HepG2 (cell line): ENCODE results near the gene SYNGAP1. TPM values are rescaled to one million over a fixed set of nuclear protein-coding genes. Genes with fewer than 3 reads are reported as not detected.

ENCODE experiments used
- CC2D1A ChIP-seq: sonication (generic); formaldehyde crosslinking; IDR thresholded peaks from 2 replicates; pipeline ENCODE4 v1.8.1; 2023; ENCODE audit warnings: mild to moderate bottlenecking, missing genetic modification reagents
- CREB1 ChIP-seq, 2 experiments: fragments of 450-650 bp in 1 of 2; IDR thresholded peaks; 2 replicates each; pipeline ENCODE4 v1.6.1; 2016 to 2017; ENCODE audit warnings: control low read depth in 1 of 2, mild to moderate bottlenecking in 1 of 2, missing compliant biosample characterization in 1 of 2, missing genetic modification characterization in 1 of 2
- EEA1 ChIP-seq: sonication (generic); formaldehyde crosslinking; IDR thresholded peaks from 2 replicates; pipeline ENCODE4 v1.5.1; 2020; ENCODE audit warnings: mild to moderate bottlenecking, missing genetic modification reagents, borderline replicate concordance
- FOXP1 ChIP-seq, 2 experiments: fragments of 450-650 bp in 1 of 2; IDR thresholded peaks; 2 replicates each; pipeline ENCODE4 v1.6.1; 2017 to 2018; ENCODE audit warnings: antibody characterized with exemption in 1 of 2
- KAT2B ChIP-seq: fragments of 150-350 bp; IDR thresholded peaks from 2 replicates; pipeline ENCODE4 v1.6.1; 2014; ENCODE audit warnings: low read depth, low read length, borderline replicate concordance
- KDM5A ChIP-seq: fragments of 200-600 bp; sonication (generic); IDR thresholded peaks from 2 replicates; pipeline ENCODE4 v1.7.0; 2018; ENCODE audit warnings: antibody characterized with exemption, mild to moderate bottlenecking, low read length, borderline replicate concordance
- MYNN ChIP-seq: sonication (generic); formaldehyde crosslinking; IDR thresholded peaks from 2 replicates; pipeline ENCODE4 v1.4.0; 2020; ENCODE audit warnings: mild to moderate bottlenecking, low read depth, missing genetic modification reagents
- NBN ChIP-seq: fragments of 450-650 bp; conservative IDR thresholded peaks from 2 replicates; pipeline ENCODE4 v1.6.1; 2017
- RARA ChIP-seq: IDR thresholded peaks from 2 replicates; pipeline ENCODE4 v1.6.1; 2016; ENCODE audit warnings: missing genetic modification reagents, missing compliant biosample characterization
- RBAK ChIP-seq: sonication (generic); formaldehyde crosslinking; IDR thresholded peaks from 2 replicates; pipeline ENCODE4 v1.5.1; 2020; ENCODE audit warnings: mild to moderate bottlenecking, missing genetic modification reagents
- REL ChIP-seq: sonication (generic); formaldehyde crosslinking; conservative IDR thresholded peaks from 2 replicates; pipeline ENCODE4 v1.8.0; 2022; ENCODE audit warnings: mild to moderate bottlenecking, missing genetic modification reagents, moderate library complexity
- SRSF1 ChIP-seq: fragments of 200-400 bp; formaldehyde crosslinking; optimal IDR thresholded peaks from 2 replicates; pipeline ENCODE3; 2017; ENCODE audit warnings: mild to moderate bottlenecking, low read depth, low read length, moderate library complexity
- TGIF2 ChIP-seq: IDR thresholded peaks from 2 replicates; pipeline ENCODE4 v1.6.1; 2016; ENCODE audit warnings: control low read depth, missing compliant biosample characterization
- TRAFD1 ChIP-seq: sonication (generic); formaldehyde crosslinking; IDR thresholded peaks from 2 replicates; pipeline ENCODE4 v1.5.1; 2020; ENCODE audit warnings: missing genetic modification reagents, mild to moderate bottlenecking, borderline replicate concordance
- ZNF225 ChIP-seq: sonication (generic); formaldehyde crosslinking; IDR thresholded peaks from 2 replicates; pipeline ENCODE4 v1.4.0; 2020; ENCODE audit warnings: mild to moderate bottlenecking, missing genetic modification reagents
- ZNF230 ChIP-seq: sonication (generic); formaldehyde crosslinking; IDR thresholded peaks from 2 replicates; pipeline ENCODE4 v1.4.0; 2020; ENCODE audit warnings: mild to moderate bottlenecking, missing genetic modification reagents
- ZNF83 ChIP-seq: sonication (generic); formaldehyde crosslinking; IDR thresholded peaks from 2 replicates; pipeline ENCODE4 v1.4.0; 2020; ENCODE audit warnings: missing genetic modification reagents, mild to moderate bottlenecking, borderline replicate concordance
- ZSCAN30 ChIP-seq: sonication (generic); formaldehyde crosslinking; IDR thresholded peaks from 2 replicates; pipeline ENCODE4 v1.5.0; 2020; ENCODE audit warnings: mild to moderate bottlenecking, missing genetic modification reagents
- polyA plus RNA-seq, 8 experiments: library from polyadenylated mRNA; depleted of rRNA in 3 of 8; stranded (reverse) in 7 of 8; unstranded in 1 of 8; fragments of >200 nt; fragmentation: Illumina TruSeq in 4 of 8; extraction: Trizol in 4 of 8; gene quantifications; 2 replicates each; pipeline versions ENCODE4 v1.2.1 to v1.2.3, GENCODE V29; 2011 to 2016; ENCODE audit warnings: low read depth in 4 of 8, missing spikeins in 1 of 8, mixed read lengths in 1 of 8; ENCODE audit not compliant: insufficient read depth in 1 of 8
- total RNA-seq, 5 experiments: library from RNA; depleted of rRNA; stranded (reverse); fragments of >200 nt; fragmentation: Illumina TruSeq; extraction: Trizol; gene quantifications; 2 replicates each; pipeline ENCODE4 v1.2.3, GENCODE V29; 2016; ENCODE audit warnings: low read depth in 1 of 5
- TF ChIP-seq, protein P1 (sequence below): sonication (generic); formaldehyde crosslinking; IDR thresholded peaks from one replicate; pipeline ENCODE4 v1.5.1; 2020; ENCODE audit warnings: mild to moderate bottlenecking, missing genetic modification reagents; ENCODE audit errors: not compliant biosample characterization

The SYNGAP1 gene
- total and polyA plus RNA-seq, 2 of the 13 experiments (the other 11 are each of a cell fraction or from before 2014, with no cell fraction given), result 0.75 to 1.1 TPM

DNA sequence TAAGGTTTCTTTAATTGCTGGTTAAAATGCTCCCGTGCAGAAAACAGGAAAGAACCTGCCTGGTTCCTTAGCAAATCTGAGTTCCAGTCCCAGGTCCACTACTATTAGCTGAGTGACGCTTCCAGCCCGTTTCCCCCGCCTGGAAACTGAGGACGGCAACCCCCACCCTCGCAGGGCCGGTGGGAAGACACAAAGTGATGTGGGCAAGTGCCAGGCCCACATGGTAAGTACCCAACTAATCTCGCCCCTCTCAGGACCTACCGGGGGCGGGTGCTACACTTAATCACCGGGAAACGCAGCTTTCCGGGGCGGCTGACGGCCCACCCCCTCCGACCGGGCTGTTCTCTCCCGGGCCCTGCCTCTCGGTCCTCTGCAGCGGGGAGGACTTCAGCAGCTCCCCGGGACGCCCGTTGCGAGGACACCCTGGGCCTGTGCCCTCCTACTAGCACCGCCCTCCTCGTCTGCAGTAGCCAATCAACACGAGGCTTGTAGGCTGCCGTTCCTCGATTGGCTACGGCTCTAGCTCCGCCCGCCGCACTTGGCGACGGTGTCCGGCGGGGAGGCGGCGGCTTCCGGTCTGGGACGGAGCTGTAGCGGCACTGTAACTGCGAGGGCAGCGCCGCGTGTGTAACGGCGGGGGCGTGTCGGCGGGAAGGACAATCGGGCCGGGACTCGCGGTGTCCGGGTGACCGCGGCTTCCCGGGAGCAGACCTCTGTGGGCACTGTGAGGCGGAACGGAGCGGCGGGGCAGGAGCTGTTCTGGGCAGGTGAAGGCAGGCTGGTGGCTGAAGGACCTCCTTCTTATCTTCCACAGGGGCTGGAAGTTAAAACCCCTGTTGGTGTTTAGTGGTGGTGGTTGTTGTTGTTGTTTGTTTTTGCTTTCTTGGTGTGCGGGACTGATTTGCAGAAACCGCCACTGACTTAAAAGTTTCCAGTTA lies 34.4 kb downstream of the SYNGAP1 start, which contains the start of gene ZBTB9 (continued):
- TF ChIP-seq TRAFD1 (CRISPR knock-in tag), result peak; percentile 86; the same call in 1 of the 2 replicates
- no peak for TF ChIP-seq ZSCAN30 (CRISPR knock-in tag)
- TF ChIP-seq CC2D1A (CRISPR knock-in tag), result no peak
- no peak for TF ChIP-seq NBN
- TF ChIP-seq, protein P1, sequence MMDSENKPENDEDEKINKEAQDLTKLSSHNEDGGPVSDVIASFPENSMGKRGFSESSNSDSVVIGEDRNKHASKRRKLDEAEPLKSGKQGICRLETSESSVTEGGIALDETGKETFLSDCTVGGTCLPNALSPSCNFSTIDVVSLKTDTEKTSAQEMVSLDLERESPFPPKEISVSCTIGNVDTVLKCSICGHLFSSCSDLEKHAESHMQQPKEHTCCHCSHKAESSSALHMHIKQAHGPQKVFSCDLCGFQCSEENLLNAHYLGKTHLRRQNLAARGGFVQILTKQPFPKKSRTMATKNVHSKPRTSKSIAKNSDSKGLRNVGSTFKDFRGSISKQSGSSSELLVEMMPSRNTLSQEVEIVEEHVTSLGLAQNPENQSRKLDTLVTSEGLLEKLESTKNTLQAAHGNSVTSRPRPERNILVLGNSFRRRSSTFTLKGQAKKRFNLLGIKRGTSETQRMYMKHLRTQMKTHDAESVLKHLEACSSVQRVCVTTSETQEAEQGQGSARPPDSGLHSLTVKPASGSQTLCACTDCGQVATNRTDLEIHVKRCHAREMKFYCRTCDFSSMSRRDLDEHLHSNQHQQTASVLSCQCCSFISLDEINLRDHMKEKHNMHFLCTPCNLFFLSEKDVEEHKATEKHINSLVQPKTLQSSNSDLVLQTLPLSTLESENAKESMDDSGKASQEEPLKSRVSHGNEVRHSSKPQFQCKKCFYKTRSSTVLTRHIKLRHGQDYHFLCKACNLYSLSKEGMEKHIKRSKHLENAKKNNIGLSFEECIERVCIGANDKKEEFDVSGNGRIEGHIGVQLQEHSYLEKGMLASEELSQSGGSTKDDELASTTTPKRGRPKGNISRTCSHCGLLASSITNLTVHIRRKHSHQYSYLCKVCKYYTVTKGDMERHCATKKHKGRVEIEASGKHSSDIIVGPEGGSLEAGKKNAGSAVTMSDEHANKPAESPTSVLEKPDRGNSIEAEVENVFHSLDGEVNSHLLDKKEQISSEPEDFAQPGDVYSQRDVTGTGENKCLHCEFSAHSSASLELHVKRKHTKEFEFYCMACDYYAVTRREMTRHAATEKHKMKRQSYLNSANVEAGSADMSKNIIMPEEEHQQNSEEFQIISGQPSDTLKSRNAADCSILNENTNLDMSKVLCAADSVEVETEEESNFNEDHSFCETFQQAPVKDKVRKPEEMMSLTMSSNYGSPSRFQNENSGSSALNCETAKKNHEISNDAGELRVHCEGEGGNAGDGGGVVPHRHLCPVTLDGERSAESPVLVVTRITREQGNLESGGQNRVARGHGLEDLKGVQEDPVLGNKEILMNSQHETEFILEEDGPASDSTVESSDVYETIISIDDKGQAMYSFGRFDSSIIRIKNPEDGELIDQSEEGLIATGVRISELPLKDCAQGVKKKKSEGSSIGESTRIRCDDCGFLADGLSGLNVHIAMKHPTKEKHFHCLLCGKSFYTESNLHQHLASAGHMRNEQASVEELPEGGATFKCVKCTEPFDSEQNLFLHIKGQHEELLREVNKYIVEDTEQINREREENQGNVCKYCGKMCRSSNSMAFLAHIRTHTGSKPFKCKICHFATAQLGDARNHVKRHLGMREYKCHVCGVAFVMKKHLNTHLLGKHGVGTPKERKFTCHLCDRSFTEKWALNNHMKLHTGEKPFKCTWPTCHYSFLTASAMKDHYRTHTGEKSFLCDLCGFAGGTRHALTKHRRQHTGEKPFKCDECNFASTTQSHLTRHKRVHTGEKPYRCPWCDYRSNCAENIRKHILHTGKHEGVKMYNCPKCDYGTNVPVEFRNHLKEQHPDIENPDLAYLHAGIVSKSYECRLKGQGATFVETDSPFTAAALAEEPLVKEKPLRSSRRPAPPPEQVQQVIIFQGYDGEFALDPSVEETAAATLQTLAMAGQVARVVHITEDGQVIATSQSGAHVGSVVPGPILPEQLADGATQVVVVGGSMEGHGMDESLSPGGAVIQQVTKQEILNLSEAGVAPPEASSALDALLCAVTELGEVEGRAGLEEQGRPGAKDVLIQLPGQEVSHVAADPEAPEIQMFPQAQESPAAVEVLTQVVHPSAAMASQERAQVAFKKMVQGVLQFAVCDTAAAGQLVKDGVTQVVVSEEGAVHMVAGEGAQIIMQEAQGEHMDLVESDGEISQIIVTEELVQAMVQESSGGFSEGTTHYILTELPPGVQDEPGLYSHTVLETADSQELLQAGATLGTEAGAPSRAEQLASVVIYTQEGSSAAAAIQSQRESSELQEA (CRISPR knock-in tag), result peak; percentile 93
- peak; percentile 35 for TF ChIP-seq RARA (CRISPR knock-in tag)
- peak; percentile 55 for TF ChIP-seq ZNF225 (CRISPR knock-in tag)
- TF ChIP-seq KDM5A, result peak; percentile 75; the same call in 1 of the 2 replicates
- TF ChIP-seq KAT2B, result no peak
- TF ChIP-seq FOXP1 (IDR thresholded peaks at IDR 0.05), result no peak
- 0 out of 2 replicates have a peak, but pooled peaks have one; percentile 34 for TF ChIP-seq FOXP1 (CRISPR knock-in tag; IDR thresholded peaks at IDR 0.05)
- peak; percentile 96 for TF ChIP-seq SRSF1
- TF ChIP-seq ZNF230 (CRISPR knock-in tag), result peak; percentile 80; the same call in 1 of the 2 replicates
- 0 out of 2 replicates have a peak, but pooled peaks have one; percentile 42 for TF ChIP-seq RBAK (CRISPR knock-in tag)
- peak; percentile 35 for TF ChIP-seq MYNN (CRISPR knock-in tag)
- TF ChIP-seq EEA1 (CRISPR knock-in tag), result no peak; the same call in 1 of the 2 replicates
- TF ChIP-seq REL (CRISPR knock-in tag), result no peak; the same call in 1 of the 2 replicates
- TF ChIP-seq ZNF83 (CRISPR knock-in tag), result no peak
- peak; percentile 85 for TF ChIP-seq CREB1 (IDR thresholded peaks at IDR 0.05)
- TF ChIP-seq CREB1 (CRISPR knock-in tag; IDR thresholded peaks at IDR 0.05), result peak; percentile 92
- peak; percentile 71 for TF ChIP-seq TGIF2 (CRISPR knock-in tag)
